Tongue (tissue), 2 donors: ENCODE measurements around the gene AHNAK2. TPM values are rescaled to one million over a fixed set of nuclear protein-coding genes. Genes with fewer than 3 reads are reported as not detected.

Experiments used
- DNase-seq: peaks from one replicate; pipeline ENCODE4 v3.0.0-alpha.2; 2015
- total RNA-seq: library from RNA; depleted of rRNA; stranded (reverse); fragments of >200 nt; gene quantifications from one replicate; pipeline ENCODE4 v1.2.3, GENCODE V29; 2014

The AHNAK2 gene
- total RNA-seq, 1 donor from 2014 or later, result 51.0 TPM

- DNase-seq, result no peak
Observed at GRCh38 chr14:105011312-105011990, 33.3 kb upstream of the AHNAK2 start.

GRCh38 chr14:105010891-105011291 lies 32.7 kb upstream of the AHNAK2 start:
- no peak for DNase-seq

- no peak for DNase-seq
Observed at GRCh38 chr14:105010106-105010505, 31.9 kb upstream of the AHNAK2 start.

- no peak for DNase-seq
Observed at GRCh38 chr14:105007593-105008264, 29.6 kb upstream of the AHNAK2 start.

GRCh38 chr14:105006831-105007592 lies 28.8 kb upstream of the AHNAK2 start:
- DNase-seq, result no peak

- DNase-seq, result no peak
Observed at GRCh38 chr14:105005929-105006830, 28.0 kb upstream of the AHNAK2 start.

GRCh38 chr14:105005329-105005928 lies 27.3 kb upstream of the AHNAK2 start:
- DNase-seq, result no peak

- no peak for DNase-seq
Observed at GRCh38 chr14:104999361-104999760, 21.2 kb upstream of the AHNAK2 start.

GRCh38 chr14:104998801-104999200 lies 20.6 kb upstream of the AHNAK2 start:
- no peak for DNase-seq

- DNase-seq, result no peak
Observed at GRCh38 chr14:104996483-104996882, 18.3 kb upstream of the AHNAK2 start.

GRCh38 chr14:104996032-104996431 lies 17.9 kb upstream of the AHNAK2 start:
- DNase-seq, result no peak

GRCh38 chr14:104994978-104995377 lies 16.8 kb upstream of the AHNAK2 start:
- peak; percentile 63 for DNase-seq

GRCh38 chr14:104993808-104994591 lies 15.8 kb upstream of the AHNAK2 start:
- peak; percentile 85 for DNase-seq

GRCh38 chr14:104993306-104993705 lies 15.1 kb upstream of the AHNAK2 start:
- DNase-seq, result peak; percentile 41

GRCh38 chr14:104992501-104992900 lies 14.3 kb upstream of the AHNAK2 start:
- no peak for DNase-seq

- DNase-seq, result no peak
Observed at GRCh38 chr14:104991896-104992230, 13.7 kb upstream of the AHNAK2 start.

- DNase-seq, result no peak
Observed at GRCh38 chr14:104989951-104990303, 11.8 kb upstream of the AHNAK2 start.

GRCh38 chr14:104989236-104989950 lies 11.2 kb upstream of the AHNAK2 start:
- DNase-seq, result no peak

GRCh38 chr14:104986487-104987164 lies 8.5 kb upstream of the AHNAK2 start:
- no peak for DNase-seq
